HEK293 (cell line): Measurements from ENCODE around the gene BRD8.

Experiments used
- BCL11B ChIP-seq: fragments of 450-650 bp; formaldehyde crosslinking; IDR thresholded peaks from 2 replicates; pipeline ENCODE4 v1.5.1; 2016; ENCODE audit warnings: low read depth, missing biosample characterization, missing genetic modification characterization
- GLI2 ChIP-seq: fragments of 450-650 bp; formaldehyde crosslinking; IDR thresholded peaks from 2 replicates; pipeline ENCODE4; 2017; ENCODE audit warnings: missing biosample characterization, missing genetic modification characterization, low read depth, borderline replicate concordance
- HIC1 ChIP-seq: fragments of 450-650 bp; formaldehyde crosslinking; IDR thresholded peaks from 2 replicates; pipeline ENCODE4 v1.5.1; 2016; ENCODE audit warnings: missing biosample characterization, missing genetic modification characterization
- MEIS1 ChIP-seq: sonication (generic); formaldehyde crosslinking; IDR thresholded peaks from 2 replicates; pipeline ENCODE4 v1.8.1; 2022; ENCODE audit warnings: missing genetic modification reagents, mild to moderate bottlenecking, borderline replicate concordance
- PATZ1 ChIP-seq: fragments of 450-650 bp; formaldehyde crosslinking; IDR thresholded peaks from 2 replicates; pipeline ENCODE4 v1.5.1; 2016; ENCODE audit warnings: missing biosample characterization, missing genetic modification characterization
- SP3 ChIP-seq: fragments of 450-650 bp; formaldehyde crosslinking; IDR thresholded peaks from 2 replicates; pipeline ENCODE4 v1.5.1; 2016; ENCODE audit warnings: missing biosample characterization, missing genetic modification characterization
- ZBTB48 ChIP-seq: fragments of 450-650 bp; formaldehyde crosslinking; IDR thresholded peaks from 2 replicates; pipeline ENCODE4 v1.5.1; 2016; ENCODE audit warnings: missing biosample characterization, missing genetic modification characterization
- ZBTB6 ChIP-seq: fragments of 450-650 bp; formaldehyde crosslinking; IDR thresholded peaks from 2 replicates; pipeline ENCODE4 v1.5.1; 2017; ENCODE audit warnings: missing biosample characterization, missing genetic modification characterization
- ZNF112 ChIP-seq: fragments of 450-650 bp; formaldehyde crosslinking; IDR thresholded peaks from 2 replicates; pipeline ENCODE4 v1.5.0; 2017; ENCODE audit warnings: missing biosample characterization, missing genetic modification characterization
- ZNF16 ChIP-seq: fragments of 450-650 bp; formaldehyde crosslinking; IDR thresholded peaks from 2 replicates; pipeline ENCODE4 v1.5.1; 2016; ENCODE audit warnings: low read depth, missing biosample characterization, missing genetic modification characterization
- ZNF19 ChIP-seq: fragments of 450-650 bp; formaldehyde crosslinking; IDR thresholded peaks from 2 replicates; pipeline ENCODE4; 2016; ENCODE audit warnings: missing biosample characterization, missing genetic modification characterization, low read depth
- ZNF302 ChIP-seq: fragments of 450-650 bp; formaldehyde crosslinking; IDR thresholded peaks from 2 replicates; pipeline ENCODE4 v1.5.1; 2016; ENCODE audit warnings: missing biosample characterization, missing genetic modification characterization, low read depth
- ZNF366 ChIP-seq: fragments of 450-650 bp; formaldehyde crosslinking; conservative IDR thresholded peaks from 2 replicates; pipeline ENCODE4 v1.5.1; 2016; ENCODE audit warnings: missing biosample characterization, missing genetic modification characterization
- ZNF404 ChIP-seq: fragments of 450-650 bp; formaldehyde crosslinking; IDR thresholded peaks from 2 replicates; pipeline ENCODE4 v1.5.1; 2017; ENCODE audit warnings: missing biosample characterization, missing genetic modification characterization
- ZNF48 ChIP-seq: fragments of 450-650 bp; formaldehyde crosslinking; IDR thresholded peaks from 2 replicates; pipeline ENCODE4 v1.5.1; 2016; ENCODE audit warnings: missing biosample characterization, missing genetic modification characterization
- ZNF510 ChIP-seq: fragments of 450-650 bp; formaldehyde crosslinking; IDR thresholded peaks from 2 replicates; pipeline ENCODE4 v1.5.1; 2018; ENCODE audit warnings: mild to moderate bottlenecking, missing genetic modification characterization, missing biosample characterization; ENCODE audit not compliant: insufficient replicate concordance
- ZNF529 ChIP-seq: fragments of 450-650 bp; formaldehyde crosslinking; IDR thresholded peaks from 2 replicates; pipeline ENCODE4 v1.5.1; 2017; ENCODE audit warnings: missing genetic modification characterization, missing biosample characterization; ENCODE audit not compliant: insufficient replicate concordance
- ZNF596 ChIP-seq: fragments of 450-650 bp; IDR thresholded peaks from 2 replicates; pipeline ENCODE4 v1.5.0; 2018; ENCODE audit warnings: missing biosample characterization, mild to moderate bottlenecking, missing genetic modification characterization, moderate library complexity
- ZNF600 ChIP-seq: fragments of 450-650 bp; formaldehyde crosslinking; IDR thresholded peaks from 2 replicates; pipeline ENCODE4 v1.5.1; 2016; ENCODE audit warnings: missing biosample characterization, missing genetic modification characterization
- ZNF610 ChIP-seq: fragments of 450-650 bp; formaldehyde crosslinking; IDR thresholded peaks from 2 replicates; pipeline ENCODE4 v1.5.1; 2016; ENCODE audit warnings: missing biosample characterization, missing genetic modification characterization, borderline replicate concordance
- ZNF658 ChIP-seq: fragments of 450-650 bp; formaldehyde crosslinking; IDR thresholded peaks from 2 replicates; pipeline ENCODE4; 2016; ENCODE audit warnings: missing biosample characterization, missing genetic modification characterization
- ZNF660 ChIP-seq: fragments of 450-650 bp; IDR thresholded peaks from 2 replicates; pipeline ENCODE4 v1.5.1; 2018; ENCODE audit warnings: missing biosample characterization, mild to moderate bottlenecking, missing genetic modification characterization
- ZNF664 ChIP-seq: fragments of 450-650 bp; formaldehyde crosslinking; IDR thresholded peaks from 2 replicates; pipeline ENCODE4 v1.5.1; 2016; ENCODE audit warnings: missing biosample characterization, missing genetic modification characterization
- ZNF692 ChIP-seq: fragments of 450-650 bp; formaldehyde crosslinking; IDR thresholded peaks from 2 replicates; pipeline ENCODE4 v1.5.1; 2016; ENCODE audit warnings: missing biosample characterization, missing genetic modification characterization
- ZNF701 ChIP-seq: fragments of 450-650 bp; formaldehyde crosslinking; IDR thresholded peaks from 2 replicates; pipeline ENCODE4 v1.5.1; 2016; ENCODE audit warnings: missing biosample characterization, missing genetic modification characterization
- TF ChIP-seq, protein P1 (sequence below): fragments of 450-650 bp; formaldehyde crosslinking; conservative IDR thresholded peaks from 2 replicates; pipeline ENCODE4 v1.5.1; 2016; ENCODE audit warnings: low read depth, missing biosample characterization, missing genetic modification characterization
- TF ChIP-seq, protein P2 (sequence below): fragments of 450-650 bp; formaldehyde crosslinking; IDR thresholded peaks from 2 replicates; pipeline ENCODE4 v1.5.1; 2016; ENCODE audit warnings: missing biosample characterization, missing genetic modification characterization

BRD8 gene

DNA sequence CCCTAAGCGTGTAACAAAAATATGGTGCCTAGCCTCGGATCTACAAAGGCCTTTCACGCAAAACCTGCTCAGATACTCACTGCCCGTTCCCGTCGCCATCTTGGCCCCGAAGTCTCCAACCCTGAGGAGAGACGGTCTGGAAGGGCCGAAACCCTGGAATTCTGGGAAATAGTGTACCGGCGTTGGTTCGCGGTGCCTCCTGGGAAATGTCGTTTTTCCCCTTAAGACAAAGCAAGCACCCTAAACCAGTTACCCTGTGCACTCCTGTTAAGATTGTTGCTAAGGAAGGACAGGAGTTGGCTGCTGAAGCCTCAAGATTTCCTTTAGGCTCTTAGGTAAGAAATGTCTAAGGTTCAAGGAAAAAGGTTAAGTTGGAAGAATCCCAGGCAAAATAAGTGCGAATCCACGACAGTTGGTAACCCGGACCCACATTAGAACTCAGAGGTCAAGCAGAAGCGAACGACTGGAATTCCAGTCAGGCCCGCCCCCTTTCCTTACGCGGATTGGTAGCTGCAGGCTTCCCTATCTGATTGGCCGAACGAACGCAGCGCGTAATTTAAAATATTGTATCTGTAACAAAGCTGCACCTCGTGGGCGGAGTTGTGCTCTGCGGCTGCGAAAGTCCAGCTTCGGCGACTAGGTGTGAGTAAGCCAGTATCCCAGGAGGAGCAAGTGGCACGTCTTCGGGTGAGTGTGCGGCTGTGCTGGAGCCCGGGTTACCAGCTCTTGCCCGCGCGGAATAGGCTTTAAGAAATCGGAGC, at the start of gene BRD8, which contains the start of gene KIF20A (continued):
- TF ChIP-seq ZNF19 (tag by site-specific recombination) (no peak), ZNF366 (no peak), ZNF692 (tag by site-specific recombination) (peak; percentile 53; the same call in 1 of the 2 replicates), ZNF610 (tag by site-specific recombination) (no peak), GLI2 (tag by site-specific recombination) (no peak), ZBTB6 (tag by site-specific recombination) (no peak), ZNF529 (tag by site-specific recombination) (no peak), ZNF48 (no peak), BCL11B (tag by site-specific recombination) (no peak), MEIS1 (no peak), SP3 (tag by site-specific recombination) (peak; percentile 86), ZNF658 (tag by site-specific recombination) (no peak), ZNF302 (tag by site-specific recombination) (no peak), ZNF16 (tag by site-specific recombination) (no peak), ZNF664 (tag by site-specific recombination) (no peak), ZNF404 (no peak), ZNF112 (tag by site-specific recombination) (no peak), ZNF660 (peak; percentile 53; the same call in 1 of the 2 replicates), PATZ1 (no peak), ZNF600 (tag by site-specific recombination) (peak; percentile 94), ZNF701 (tag by site-specific recombination) (no peak), ZBTB48 (tag by site-specific recombination) (peak; percentile 66; the same call in 1 of the 2 replicates), HIC1 (tag by site-specific recombination) (no peak), ZNF596 (tag by site-specific recombination) (no peak), ZNF510 (tag by site-specific recombination) (no peak)
- TF ChIP-seq, protein P1, sequence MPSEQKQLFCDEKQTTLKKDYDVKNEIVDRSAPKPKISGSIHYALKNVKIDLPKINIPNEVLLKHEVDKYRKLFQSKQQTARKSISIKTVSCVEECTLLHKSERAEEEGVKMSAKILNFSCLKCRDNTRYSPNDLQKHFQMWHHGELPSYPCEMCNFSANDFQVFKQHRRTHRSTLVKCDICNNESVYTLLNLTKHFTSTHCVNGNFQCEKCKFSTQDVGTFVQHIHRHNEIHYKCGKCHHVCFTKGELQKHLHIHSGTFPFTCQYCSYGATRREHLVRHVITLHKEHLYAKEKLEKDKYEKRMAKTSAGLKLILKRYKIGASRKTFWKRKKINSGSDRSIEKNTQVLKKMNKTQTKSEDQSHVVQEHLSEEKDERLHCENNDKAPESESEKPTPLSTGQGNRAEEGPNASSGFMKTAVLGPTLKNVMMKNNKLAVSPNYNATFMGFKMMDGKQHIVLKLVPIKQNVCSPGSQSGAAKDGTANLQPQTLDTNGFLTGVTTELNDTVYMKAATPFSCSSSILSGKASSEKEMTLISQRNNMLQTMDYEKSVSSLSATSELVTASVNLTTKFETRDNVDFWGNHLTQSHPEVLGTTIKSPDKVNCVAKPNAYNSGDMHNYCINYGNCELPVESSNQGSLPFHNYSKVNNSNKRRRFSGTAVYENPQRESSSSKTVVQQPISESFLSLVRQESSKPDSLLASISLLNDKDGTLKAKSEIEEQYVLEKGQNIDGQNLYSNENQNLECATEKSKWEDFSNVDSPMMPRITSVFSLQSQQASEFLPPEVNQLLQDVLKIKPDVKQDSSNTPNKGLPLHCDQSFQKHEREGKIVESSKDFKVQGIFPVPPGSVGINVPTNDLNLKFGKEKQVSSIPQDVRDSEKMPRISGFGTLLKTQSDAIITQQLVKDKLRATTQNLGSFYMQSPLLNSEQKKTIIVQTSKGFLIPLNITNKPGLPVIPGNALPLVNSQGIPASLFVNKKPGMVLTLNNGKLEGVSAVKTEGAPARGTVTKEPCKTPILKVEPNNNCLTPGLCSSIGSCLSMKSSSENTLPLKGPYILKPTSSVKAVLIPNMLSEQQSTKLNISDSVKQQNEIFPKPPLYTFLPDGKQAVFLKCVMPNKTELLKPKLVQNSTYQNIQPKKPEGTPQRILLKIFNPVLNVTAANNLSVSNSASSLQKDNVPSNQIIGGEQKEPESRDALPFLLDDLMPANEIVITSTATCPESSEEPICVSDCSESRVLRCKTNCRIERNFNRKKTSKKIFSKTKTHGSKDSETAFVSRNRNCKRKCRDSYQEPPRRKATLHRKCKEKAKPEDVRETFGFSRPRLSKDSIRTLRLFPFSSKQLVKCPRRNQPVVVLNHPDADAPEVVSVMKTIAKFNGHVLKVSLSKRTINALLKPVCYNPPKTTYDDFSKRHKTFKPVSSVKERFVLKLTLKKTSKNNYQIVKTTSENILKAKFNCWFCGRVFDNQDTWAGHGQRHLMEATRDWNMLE (tag by site-specific recombination), result peak; percentile 96
- TF ChIP-seq, protein P2, sequence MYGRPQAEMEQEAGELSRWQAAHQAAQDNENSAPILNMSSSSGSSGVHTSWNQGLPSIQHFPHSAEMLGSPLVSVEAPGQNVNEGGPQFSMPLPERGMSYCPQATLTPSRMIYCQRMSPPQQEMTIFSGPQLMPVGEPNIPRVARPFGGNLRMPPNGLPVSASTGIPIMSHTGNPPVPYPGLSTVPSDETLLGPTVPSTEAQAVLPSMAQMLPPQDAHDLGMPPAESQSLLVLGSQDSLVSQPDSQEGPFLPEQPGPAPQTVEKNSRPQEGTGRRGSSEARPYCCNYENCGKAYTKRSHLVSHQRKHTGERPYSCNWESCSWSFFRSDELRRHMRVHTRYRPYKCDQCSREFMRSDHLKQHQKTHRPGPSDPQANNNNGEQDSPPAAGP, result 0 out of 2 replicates have a peak, but pooled peaks have one; percentile 45
